Stimulated activated CD8-positive, alpha-beta memory T cell treated with anti-CD3 and anti-CD28 coated beads, Interleukin-7, amount 100 ng/mL, for 24 hours (primary cell): ENCODE data around the gene CTBP1.
A peak's percentile ranks its signal among the peaks of the same experiment; 100 is the strongest.
"Not testable (repeated sequence)": the region's sequence is repeated elsewhere in the genome, so short reads cannot be mapped to it uniquely, and the experiment has no call there.

Source experiments
- DNase-seq: peaks from one replicate; pipeline ENCODE4 v3.0.0-alpha.2; 2020; ENCODE audit warnings: low read depth

CTBP1 gene

GRCh38 chr4:1248245-1249147, at the start of gene CTBP1:
CTBP1 (minus strand) TSS chr4:1249130; CDS start chr4:1241331, 7,799 bp downstream.
- DNase-seq, result peak; percentile 45

GRCh38 chr4:1298461-1298860, 49.5 kb upstream of the CTBP1 start:
- no peak for DNase-seq

GRCh38 chr4:1297456-1298325, 48.8 kb upstream of the CTBP1 start:
- no peak for DNase-seq

- DNase-seq, result no peak
Observed at GRCh38 chr4:1297023-1297395, 48.1 kb upstream of the CTBP1 start.

- DNase-seq, result no peak
Observed at GRCh38 chr4:1296324-1297022, 47.5 kb upstream of the CTBP1 start.

GRCh38 chr4:1295405-1296055, 46.6 kb upstream of the CTBP1 start:
- no peak for DNase-seq

- no peak for DNase-seq
Observed at GRCh38 chr4:1294891-1295290, 46.0 kb upstream of the CTBP1 start.

GRCh38 chr4:1294424-1294823, 45.5 kb upstream of the CTBP1 start:
- DNase-seq, result no peak

- no peak for DNase-seq
Observed at GRCh38 chr4:1293991-1294390, 45.1 kb upstream of the CTBP1 start.

GRCh38 chr4:1293531-1293941, 44.6 kb upstream of the CTBP1 start:
- DNase-seq, result no peak

- DNase-seq, result not testable (repeated sequence)
Observed at GRCh38 chr4:1292703-1293011, 43.7 kb upstream of the CTBP1 start.

GRCh38 chr4:1291996-1292702, 43.2 kb upstream of the CTBP1 start:
- no peak for DNase-seq

GRCh38 chr4:1291091-1291490, 42.2 kb upstream of the CTBP1 start:
- DNase-seq, result no peak

- no peak for DNase-seq
Observed at GRCh38 chr4:1290165-1290977, 41.4 kb upstream of the CTBP1 start.

- peak; percentile 94 for DNase-seq
Observed at GRCh38 chr4:1289207-1290164, 40.6 kb upstream of the CTBP1 start, which contains the start of gene MAEA. MAEA (plus strand) TSS chr4:1289891; CDS start chr4:1289914, 23 bp downstream.

GRCh38 chr4:1288786-1289185, 39.9 kb upstream of the CTBP1 start:
- DNase-seq, result no peak

GRCh38 chr4:1285790-1286553, 37.0 kb upstream of the CTBP1 start:
- DNase-seq, result no peak

- DNase-seq, result no peak
Observed at GRCh38 chr4:1285151-1285789, 36.3 kb upstream of the CTBP1 start.
